ENCODE measurements around the gene DDC. TPM values are rescaled to one million over a fixed set of nuclear protein-coding genes. Genes with fewer than 3 reads are reported as not detected.
"Not testable (repeated sequence)": the region's sequence is repeated elsewhere in the genome, so short reads cannot be mapped to it uniquely, and the experiment has no call there.

Gene DDC
- total and polyA plus RNA-seq, 4 donors, result 1.6 to 2.5 (median 2.1) TPM

DNA sequence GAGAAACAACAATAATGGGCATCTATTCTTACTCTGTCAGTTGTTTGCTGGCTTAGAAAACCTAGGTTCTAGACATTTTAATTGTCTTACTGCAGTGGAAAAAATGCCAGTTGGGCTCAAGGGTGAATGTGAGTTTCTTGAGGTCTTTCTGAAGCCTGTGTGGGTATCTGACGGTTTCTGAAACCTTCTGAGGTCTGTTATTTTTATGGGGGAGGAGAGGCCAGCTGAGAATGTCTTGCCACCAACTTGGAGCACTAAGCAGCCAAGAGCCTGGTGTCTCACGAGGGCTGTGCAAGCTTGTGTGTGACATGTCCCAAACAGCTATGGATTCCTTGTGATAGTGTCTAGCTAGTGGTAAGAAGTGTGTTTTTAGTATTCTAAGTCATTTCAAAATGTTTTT lies 24.2 kb upstream of the DDC start:
- Histone ChIP-seq H3K4me1 (ENCODE audit: control insufficient read depth, insufficient read depth, low read length) (no peaks in the 10 kb centered on the region), H3K27me3 (ENCODE audit: control insufficient read depth, insufficient read depth, low read length) (no peaks in the 10 kb centered on the region), H3K36me3 (ENCODE audit: control insufficient read depth, insufficient read depth, low read length) (peaks cover 15% of the 10 kb centered on the region), H3K4me3 (ENCODE audit: low read depth, low read length) (no peak overlapping the region), H3K9me3 (ENCODE audit: control insufficient read depth, insufficient read depth, low read length) (no peaks in the 10 kb centered on the region), H3K27ac (ENCODE audit: low read depth, low read length) (no peak overlapping the region)
- 96% methylated on average over 2 of the region's 2 CpGs for WGBS (ENCODE audit: insufficient coverage)
- DNase-seq (ENCODE audit: low read depth in 4 of 6, low spot score in 6 of 6), result no peak

DNA sequence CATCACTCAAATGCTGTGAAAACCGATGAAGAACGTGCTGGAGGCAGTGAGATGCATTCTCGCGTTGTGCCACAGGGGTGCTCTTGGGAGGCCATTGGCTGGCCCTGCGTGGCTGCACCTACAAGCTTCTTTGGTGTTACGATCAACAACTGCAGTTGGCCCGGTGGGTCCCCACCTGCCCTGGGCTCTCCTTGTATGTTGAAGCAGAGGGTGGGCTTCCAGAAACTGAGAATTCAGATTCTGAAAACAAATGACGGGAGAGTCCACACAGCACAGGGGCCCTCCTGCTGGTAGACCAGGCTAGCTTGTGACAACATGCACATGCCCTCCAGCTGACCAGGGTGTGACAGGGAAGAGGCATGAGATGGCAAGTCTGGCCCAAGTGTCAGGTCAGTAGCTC lies 23.7 kb upstream of the DDC start:
- Histone ChIP-seq H3K4me3 (ENCODE audit: low read depth, low read length) (no peak overlapping the region), H3K36me3 (ENCODE audit: control insufficient read depth, insufficient read depth, low read length) (peaks cover 13% of the 10 kb centered on the region), H3K4me1 (ENCODE audit: control insufficient read depth, insufficient read depth, low read length) (no peaks in the 10 kb centered on the region), H3K27ac (ENCODE audit: low read depth, low read length) (no peak overlapping the region), H3K27me3 (ENCODE audit: control insufficient read depth, insufficient read depth, low read length) (no peaks in the 10 kb centered on the region), H3K9me3 (ENCODE audit: control insufficient read depth, insufficient read depth, low read length) (no peaks in the 10 kb centered on the region)
- DNase-seq (ENCODE audit: low read depth in 4 of 6, low spot score in 6 of 6), result no peak
- 77% methylated on average over 8 of the region's 8 CpGs for WGBS (ENCODE audit: insufficient coverage)

DNA sequence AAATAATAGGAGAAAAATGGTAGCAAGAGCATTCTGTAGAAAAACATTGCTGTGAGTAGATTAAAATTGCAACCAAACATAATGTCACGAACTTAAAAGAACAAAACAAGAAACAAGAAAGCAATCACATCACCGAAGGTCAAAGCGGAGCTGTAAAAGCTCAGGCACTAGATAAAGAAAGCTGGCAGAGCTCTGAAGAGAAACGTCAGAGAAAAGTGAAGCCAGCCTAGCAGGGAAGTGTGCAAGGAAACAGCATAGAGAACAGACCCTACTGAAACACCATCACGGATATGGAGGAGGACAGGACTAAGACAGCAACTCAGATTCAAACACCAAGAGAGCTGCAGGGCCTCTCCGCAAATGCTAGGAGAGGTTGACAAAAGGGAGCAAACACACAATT lies 22.5 kb upstream of the DDC start:
- no peak overlapping the region for H3K27ac ChIP-seq (ENCODE audit: low read depth, low read length)
- DNase-seq (ENCODE audit: low read depth in 4 of 6, low spot score in 6 of 6), result no peak
- no peaks in the 10 kb centered on the region for H3K27me3 ChIP-seq (ENCODE audit: control insufficient read depth, insufficient read depth, low read length)
- H3K36me3 ChIP-seq (ENCODE audit: control insufficient read depth, insufficient read depth, low read length), result peaks cover 9% of the 10 kb centered on the region
- 80% methylated on average over 1 of the region's 6 CpGs for WGBS (ENCODE audit: insufficient coverage)
- H3K9me3 ChIP-seq (ENCODE audit: control insufficient read depth, insufficient read depth, low read length), result no peaks in the 10 kb centered on the region
- H3K4me3 ChIP-seq (ENCODE audit: low read depth, low read length), result no peak overlapping the region
- H3K4me1 ChIP-seq (ENCODE audit: control insufficient read depth, insufficient read depth, low read length), result no peaks in the 10 kb centered on the region

DNA sequence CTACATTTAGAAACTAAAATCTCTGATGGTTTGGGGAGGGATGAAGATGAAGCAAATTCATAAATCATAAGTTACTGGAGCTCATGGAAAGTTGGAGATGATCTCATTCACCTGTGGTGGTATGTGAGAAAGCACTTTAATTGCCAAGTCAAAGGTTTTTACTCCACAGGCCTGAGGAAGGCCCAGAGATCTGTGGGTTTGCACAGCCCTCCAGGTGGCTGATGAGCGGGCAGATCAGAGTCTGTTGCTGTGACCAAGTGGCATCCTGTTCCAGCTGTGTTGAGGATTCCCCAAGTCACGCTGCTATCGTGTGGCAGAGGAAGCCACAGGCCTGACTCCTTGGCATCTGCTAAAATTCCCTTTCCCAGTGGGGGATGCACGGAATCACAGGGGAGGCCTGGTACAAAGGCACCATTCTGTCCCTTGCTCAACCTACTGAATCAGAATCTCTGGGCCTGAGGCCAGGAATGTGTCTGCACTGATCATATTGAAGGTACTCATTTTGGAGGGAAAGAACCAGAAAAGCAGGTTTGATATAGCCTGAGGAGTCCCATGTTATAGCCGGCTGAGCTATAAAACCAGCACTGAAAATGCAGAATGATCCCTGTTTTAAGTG lies 19.7 kb upstream of the DDC start:
- Histone ChIP-seq H3K27me3 (ENCODE audit: control insufficient read depth, insufficient read depth, low read length) (no peaks in the 10 kb centered on the region), H3K4me1 (ENCODE audit: control insufficient read depth, insufficient read depth, low read length) (no peaks in the 10 kb centered on the region), H3K4me3 (ENCODE audit: low read depth, low read length) (no peak overlapping the region), H3K9me3 (ENCODE audit: control insufficient read depth, insufficient read depth, low read length) (no peaks in the 10 kb centered on the region), H3K27ac (ENCODE audit: low read depth, low read length) (no peak overlapping the region), H3K36me3 (ENCODE audit: control insufficient read depth, insufficient read depth, low read length) (no peaks in the 10 kb centered on the region)
- 74% methylated on average over 5 of the region's 5 CpGs for WGBS (ENCODE audit: insufficient coverage)
- no peak for DNase-seq (ENCODE audit: low read depth in 4 of 6, low spot score in 6 of 6)

DNA sequence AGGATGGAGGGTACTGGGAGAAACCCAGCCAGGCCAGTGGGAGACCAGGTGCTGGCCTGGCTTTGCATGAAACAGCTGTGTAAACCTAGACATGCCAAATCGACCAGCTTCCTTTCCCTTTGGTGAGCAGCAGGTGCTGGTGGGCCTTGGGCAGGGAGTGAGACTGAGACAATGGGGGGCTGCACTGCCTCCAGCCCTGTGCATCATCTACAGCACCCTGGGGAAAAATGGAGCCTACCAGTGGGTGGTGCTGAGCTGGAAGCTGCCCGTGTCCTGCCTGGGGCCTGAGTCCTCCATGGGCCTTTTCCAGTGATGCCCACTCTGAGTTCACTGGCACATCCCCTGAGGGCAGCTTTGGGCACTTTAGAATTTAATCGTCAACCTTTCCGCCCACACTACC lies 19.2 kb upstream of the DDC start:
- H3K4me3 ChIP-seq (ENCODE audit: low read depth, low read length), result no peak overlapping the region
- no peaks in the 10 kb centered on the region for H3K4me1 ChIP-seq (ENCODE audit: control insufficient read depth, insufficient read depth, low read length)
- H3K36me3 ChIP-seq (ENCODE audit: control insufficient read depth, insufficient read depth, low read length), result no peaks in the 10 kb centered on the region
- no peak overlapping the region for H3K27ac ChIP-seq (ENCODE audit: low read depth, low read length)
- no peaks in the 10 kb centered on the region for H3K27me3 ChIP-seq (ENCODE audit: control insufficient read depth, insufficient read depth, low read length)
- no peaks in the 10 kb centered on the region for H3K9me3 ChIP-seq (ENCODE audit: control insufficient read depth, insufficient read depth, low read length)
- WGBS (ENCODE audit: insufficient coverage), result 75% methylated on average over 2 of the region's 4 CpGs
- DNase-seq (ENCODE audit: low read depth in 4 of 6, low spot score in 6 of 6), result no peak

DNA sequence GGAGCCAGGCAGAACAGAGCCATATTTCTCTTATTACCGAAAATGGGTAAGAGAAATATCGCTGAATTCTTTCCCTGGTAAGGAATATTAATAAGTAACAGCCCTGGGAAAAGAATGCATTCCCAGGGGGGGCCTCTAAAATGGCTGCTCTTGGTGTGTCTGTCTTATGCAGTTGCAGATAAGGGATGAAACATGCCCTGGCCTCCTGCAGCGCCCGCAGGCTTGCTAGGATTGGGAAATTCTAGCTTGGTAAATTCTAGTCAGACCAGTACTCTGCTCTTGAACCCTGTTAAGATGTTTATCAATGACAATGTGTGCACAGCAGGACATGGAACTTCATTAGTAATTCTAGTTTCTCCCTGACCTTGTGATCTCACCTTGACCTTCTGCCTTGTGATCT lies 18.1 kb upstream of the DDC start:
- not testable (repeated sequence) for H3K4me3 ChIP-seq (ENCODE audit: low read depth, low read length); DNase-seq (ENCODE audit: low read depth in 4 of 6, low spot score in 6 of 6); H3K9me3 ChIP-seq (ENCODE audit: control insufficient read depth, insufficient read depth, low read length); H3K27ac ChIP-seq (ENCODE audit: low read depth, low read length); H3K27me3 ChIP-seq (ENCODE audit: control insufficient read depth, insufficient read depth, low read length); H3K36me3 ChIP-seq (ENCODE audit: control insufficient read depth, insufficient read depth, low read length); H3K4me1 ChIP-seq (ENCODE audit: control insufficient read depth, insufficient read depth, low read length)
- 100% methylated on average over 4 of the region's 4 CpGs for WGBS (ENCODE audit: insufficient coverage)

DNA sequence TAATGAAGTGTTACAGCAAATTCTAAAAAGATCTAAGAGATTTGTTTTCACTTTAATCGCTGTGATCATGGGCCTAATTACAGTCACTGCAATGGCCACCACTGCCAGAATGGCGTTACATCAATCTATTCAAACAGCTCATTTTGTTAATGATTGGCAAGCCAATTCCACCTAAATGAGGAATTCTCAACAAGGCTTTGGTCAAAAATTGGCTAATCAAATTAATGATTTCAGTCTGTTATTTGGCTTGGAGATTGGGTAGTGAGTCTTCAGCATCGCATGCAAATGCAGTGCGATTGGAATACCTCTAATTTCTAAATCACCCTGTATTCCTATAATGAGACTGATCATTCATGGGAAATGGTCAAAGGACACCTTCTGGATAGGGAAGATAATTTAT lies 17.1 kb upstream of the DDC start:
- H3K27me3 ChIP-seq (ENCODE audit: control insufficient read depth, insufficient read depth, low read length); DNase-seq (ENCODE audit: low read depth in 4 of 6, low spot score in 6 of 6); H3K4me3 ChIP-seq (ENCODE audit: low read depth, low read length); H3K27ac ChIP-seq (ENCODE audit: low read depth, low read length); H3K9me3 ChIP-seq (ENCODE audit: control insufficient read depth, insufficient read depth, low read length); H3K4me1 ChIP-seq (ENCODE audit: control insufficient read depth, insufficient read depth, low read length); H3K36me3 ChIP-seq (ENCODE audit: control insufficient read depth, insufficient read depth, low read length): not testable (repeated sequence)
- WGBS (ENCODE audit: insufficient coverage), result no CpG with 5 or more reads among the region's 4 CpGs

DNA sequence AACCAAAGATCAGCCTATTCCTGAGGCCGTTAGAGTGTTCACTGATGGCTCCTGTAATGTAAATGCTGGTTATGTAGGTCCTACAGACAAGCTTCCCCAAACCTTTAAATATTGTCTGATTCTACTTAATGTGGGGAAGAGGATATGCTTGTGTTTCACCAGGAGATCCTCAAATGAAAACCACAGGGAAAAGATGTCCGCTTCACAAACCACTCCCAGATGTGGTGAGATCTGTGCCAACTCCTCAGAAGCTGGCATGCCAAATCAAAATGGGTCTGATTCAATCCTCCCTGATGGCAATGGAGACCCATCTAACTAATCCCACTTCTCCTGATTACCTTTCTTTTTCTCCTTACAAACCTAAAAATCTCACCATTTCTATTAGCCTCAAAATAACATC lies 15.5 kb upstream of the DDC start:
- H3K4me3 ChIP-seq (ENCODE audit: low read depth, low read length); H3K4me1 ChIP-seq (ENCODE audit: control insufficient read depth, insufficient read depth, low read length); H3K27ac ChIP-seq (ENCODE audit: low read depth, low read length); DNase-seq (ENCODE audit: low read depth in 4 of 6, low spot score in 6 of 6); H3K36me3 ChIP-seq (ENCODE audit: control insufficient read depth, insufficient read depth, low read length); H3K27me3 ChIP-seq (ENCODE audit: control insufficient read depth, insufficient read depth, low read length); H3K9me3 ChIP-seq (ENCODE audit: control insufficient read depth, insufficient read depth, low read length): not testable (repeated sequence)
- WGBS (ENCODE audit: insufficient coverage), result 80% methylated on average over 1 of the region's 2 CpGs

DNA sequence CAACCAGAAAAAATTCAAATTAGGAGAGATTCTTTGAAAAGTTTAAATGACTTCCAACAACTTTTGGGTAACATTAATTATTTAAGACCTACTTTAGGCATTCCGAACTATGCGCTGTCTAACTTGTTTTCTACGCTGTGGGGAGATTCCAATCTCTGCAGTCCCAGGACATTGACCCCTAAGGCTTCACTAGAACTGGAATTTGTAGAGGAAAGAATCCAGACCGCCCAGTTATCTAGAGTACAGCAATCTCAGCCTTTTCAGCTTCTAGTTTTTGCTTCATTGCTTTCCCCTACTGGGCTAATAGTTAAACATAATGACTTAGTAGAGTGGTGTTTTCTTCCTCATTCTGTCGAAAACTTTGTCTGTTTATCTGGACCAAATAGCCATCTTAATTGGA lies 14.9 kb upstream of the DDC start:
- no peak overlapping the region for H3K4me3 ChIP-seq (ENCODE audit: low read depth, low read length)
- no peak overlapping the region for H3K27ac ChIP-seq (ENCODE audit: low read depth, low read length)
- no peaks in the 10 kb centered on the region for H3K27me3 ChIP-seq (ENCODE audit: control insufficient read depth, insufficient read depth, low read length)
- no peaks in the 10 kb centered on the region for H3K4me1 ChIP-seq (ENCODE audit: control insufficient read depth, insufficient read depth, low read length)
- no peaks in the 10 kb centered on the region for H3K36me3 ChIP-seq (ENCODE audit: control insufficient read depth, insufficient read depth, low read length)
- no peaks in the 10 kb centered on the region for H3K9me3 ChIP-seq (ENCODE audit: control insufficient read depth, insufficient read depth, low read length)
- no CpG with 5 or more reads among the region's 5 CpGs for WGBS (ENCODE audit: insufficient coverage)
- no peak for DNase-seq (ENCODE audit: low read depth in 4 of 6, low spot score in 6 of 6)

DNA sequence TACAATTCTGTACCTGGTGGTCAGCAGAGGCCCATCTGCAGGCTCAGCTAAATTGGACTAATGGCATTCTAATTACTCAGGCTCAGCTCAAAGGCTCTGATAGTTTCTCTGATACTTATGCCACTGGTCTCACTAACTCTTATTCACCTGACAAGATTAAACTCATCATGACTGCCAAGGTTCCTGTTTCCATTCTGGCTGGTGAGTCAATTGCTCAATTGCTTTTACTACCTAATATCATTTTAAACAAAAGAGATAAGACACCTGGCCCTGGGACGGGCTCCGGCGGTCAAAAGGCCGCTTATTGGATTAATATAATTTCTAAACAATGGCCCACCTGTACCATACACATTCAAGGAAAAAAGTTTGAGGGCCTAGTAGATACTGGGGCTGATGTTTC lies 12.9 kb upstream of the DDC start:
- H3K27ac ChIP-seq (ENCODE audit: low read depth, low read length); H3K36me3 ChIP-seq (ENCODE audit: control insufficient read depth, insufficient read depth, low read length); DNase-seq (ENCODE audit: low read depth in 4 of 6, low spot score in 6 of 6); H3K4me3 ChIP-seq (ENCODE audit: low read depth, low read length); H3K4me1 ChIP-seq (ENCODE audit: control insufficient read depth, insufficient read depth, low read length); H3K27me3 ChIP-seq (ENCODE audit: control insufficient read depth, insufficient read depth, low read length); H3K9me3 ChIP-seq (ENCODE audit: control insufficient read depth, insufficient read depth, low read length): not testable (repeated sequence)
- WGBS (ENCODE audit: insufficient coverage), result no CpG with 5 or more reads among the region's 4 CpGs

Data from spinal cord (tissue), 10 donors.